GM18909 (cell line): ENCODE data around the gene B3GALT5.

Source experiments
- ATAC-seq: cut with Tn5 transposase; IDR thresholded peaks from one replicate; pipeline ENCODE4 v1.9.1; 2021; ENCODE audit warnings: mild to moderate bottlenecking; ENCODE audit not compliant: unreplicated experiment, poor library complexity

B3GALT5 gene

GRCh38 chr21:39663066-39663465, 50.3 kb downstream of the B3GALT5 start:
- no peak for ATAC-seq

- no peak for ATAC-seq
These were observed 51.2 kb downstream of the B3GALT5 start for GRCh38 chr21:39663742-39664492.

GRCh38 chr21:39664586-39664985, 51.8 kb downstream of the B3GALT5 start:
- ATAC-seq = no peak

GRCh38 chr21:39666026-39666425, 53.3 kb downstream of the B3GALT5 start:
- ATAC-seq = no peak

GRCh38 chr21:39666681-39667315, 54.1 kb downstream of the B3GALT5 start:
- ATAC-seq = no peak

GRCh38 chr21:39667353-39667891, 54.7 kb downstream of the B3GALT5 start:
- ATAC-seq = no peak

- no peak for ATAC-seq
These were observed 55.6 kb downstream of the B3GALT5 start for GRCh38 chr21:39668369-39668768.

GRCh38 chr21:39669485-39669884, 56.7 kb downstream of the B3GALT5 start:
- no peak for ATAC-seq

GRCh38 chr21:39669976-39670661, 57.4 kb downstream of the B3GALT5 start:
- no peak for ATAC-seq

- no peak for ATAC-seq
These were observed 58.0 kb downstream of the B3GALT5 start for GRCh38 chr21:39670701-39671100.

GRCh38 chr21:39671986-39672385, 59.2 kb downstream of the B3GALT5 start:
- no peak for ATAC-seq

GRCh38 chr21:39673163-39673562, 60.4 kb downstream of the B3GALT5 start:
- no peak for ATAC-seq

GRCh38 chr21:39673736-39674135, 61.0 kb downstream of the B3GALT5 start:
- no peak for ATAC-seq

GRCh38 chr21:39674801-39675200, 62.1 kb downstream of the B3GALT5 start:
- no peak for ATAC-seq

GRCh38 chr21:39675590-39675989, 62.9 kb downstream of the B3GALT5 start:
- no peak for ATAC-seq

- no peak for ATAC-seq
These were observed 63.4 kb downstream of the B3GALT5 start for GRCh38 chr21:39675993-39676661.

- no peak for ATAC-seq
These were observed 67.5 kb downstream of the B3GALT5 start for GRCh38 chr21:39680216-39680615.

- no peak for ATAC-seq
These were observed 68.5 kb downstream of the B3GALT5 start for GRCh38 chr21:39681257-39681656.

- ATAC-seq = no peak
These were observed 69.1 kb downstream of the B3GALT5 start for GRCh38 chr21:39681845-39682244.

GRCh38 chr21:39685236-39685635, 72.5 kb downstream of the B3GALT5 start:
- no peak for ATAC-seq

GRCh38 chr21:39685991-39686390, 73.3 kb downstream of the B3GALT5 start:
- ATAC-seq = no peak
